Fibroblast of lung (primary cell): ENCODE measurements around the gene GLIS1.

Experiments used
- EZH2 ChIP-seq: IDR thresholded peaks from 2 replicates; pipeline ENCODE4 v1.5.1; 2012; ENCODE audit warnings: low read length, control low read depth, mild to moderate bottlenecking; ENCODE audit errors: missing control alignments
- TF ChIP-seq, protein P1 (sequence below), 2 donors: IDR thresholded peaks in 1 of 2; conservative IDR thresholded peaks in 1 of 2; 1 replicate in 1 of 2; 2 replicates in 1 of 2; pipeline ENCODE4 v1.5.1; 2011 to 2012; ENCODE audit warnings: low read length in 2 of 2, control low read depth in 1 of 2, inconsistent platforms in 1 of 2, low read depth in 1 of 2, mild to moderate bottlenecking in 1 of 2

GRCh38 chr1:53530550-53530949 is 208.4 kb downstream of the GLIS1 start:
- TF ChIP-seq, protein P1, sequence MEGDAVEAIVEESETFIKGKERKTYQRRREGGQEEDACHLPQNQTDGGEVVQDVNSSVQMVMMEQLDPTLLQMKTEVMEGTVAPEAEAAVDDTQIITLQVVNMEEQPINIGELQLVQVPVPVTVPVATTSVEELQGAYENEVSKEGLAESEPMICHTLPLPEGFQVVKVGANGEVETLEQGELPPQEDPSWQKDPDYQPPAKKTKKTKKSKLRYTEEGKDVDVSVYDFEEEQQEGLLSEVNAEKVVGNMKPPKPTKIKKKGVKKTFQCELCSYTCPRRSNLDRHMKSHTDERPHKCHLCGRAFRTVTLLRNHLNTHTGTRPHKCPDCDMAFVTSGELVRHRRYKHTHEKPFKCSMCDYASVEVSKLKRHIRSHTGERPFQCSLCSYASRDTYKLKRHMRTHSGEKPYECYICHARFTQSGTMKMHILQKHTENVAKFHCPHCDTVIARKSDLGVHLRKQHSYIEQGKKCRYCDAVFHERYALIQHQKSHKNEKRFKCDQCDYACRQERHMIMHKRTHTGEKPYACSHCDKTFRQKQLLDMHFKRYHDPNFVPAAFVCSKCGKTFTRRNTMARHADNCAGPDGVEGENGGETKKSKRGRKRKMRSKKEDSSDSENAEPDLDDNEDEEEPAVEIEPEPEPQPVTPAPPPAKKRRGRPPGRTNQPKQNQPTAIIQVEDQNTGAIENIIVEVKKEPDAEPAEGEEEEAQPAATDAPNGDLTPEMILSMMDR (conservative IDR thresholded peaks at IDR 0.05 in 1 of 2, IDR thresholded peaks at IDR 0.05 in 1 of 2; ENCODE audit: low read depth in 1 of 2, low read length in 2 of 2) = no peak
- TF ChIP-seq EZH2 = no peak
